Liver (tissue), 3 donors: ENCODE results near the gene RIMKLA.

Source experiments
- CTCF ChIP-seq: fragments of 150-350 bp; IDR thresholded peaks from 2 replicates; pipeline ENCODE4 v1.5.1; 2017; ENCODE audit warnings: improper control_type of control experiment, low read depth, low read length; ENCODE audit not compliant: missing input control
- TAF1 ChIP-seq: conservative IDR thresholded peaks from 2 replicates; pipeline ENCODE4 v1.6.1; 2016; ENCODE audit warnings: antibody characterized with exemption, mild to moderate bottlenecking
- donor health status: healthy.
- donor health status: healthy.

GRCh38 chr1:42335809-42336518, 44.6 kb upstream of the RIMKLA start:
- TF ChIP-seq CTCF: no peak
- peak; percentile 88 for TF ChIP-seq TAF1
